ENCODE results near the gene KCNH1. TPM values are rescaled to one million over a fixed set of nuclear protein-coding genes. Genes with fewer than 3 reads are reported as not detected.

KCNH1 gene
- total RNA-seq, 1 donor from 2014 or later = not detected

- TF ChIP-seq CTCF (IDR thresholded peaks at IDR 0.05) = no peak
- H3K27me3 Mint-ChIP-seq = peaks cover 2% of the 10 kb centered on the region
- CTCF ChIA-PET = no interaction called here
- H3K4me1 Mint-ChIP-seq = no peaks in the 10 kb centered on the region
- no peak for DNase-seq
- no peaks in the 10 kb centered on the region for H3K36me3 Mint-ChIP-seq (ENCODE audit: low read depth)
- intact Hi-C loops (cut with micrococcal nuclease) = no loop called here
- no peak for ATAC-seq (ENCODE audit: low read depth)
- POLR2A ChIA-PET = no interaction called here
- H3K4me3 Mint-ChIP-seq = no peak overlapping the region
- H3K27ac Mint-ChIP-seq = no peak overlapping the region
- H3K9me3 Mint-ChIP-seq = no peaks in the 10 kb centered on the region
These were observed 386.8 kb downstream of the KCNH1 start for GRCh38 chr1:210747112-210747511.

- no peaks in the 10 kb centered on the region for H3K36me3 Mint-ChIP-seq (ENCODE audit: low read depth)
- peaks cover 2% of the 10 kb centered on the region for H3K27me3 Mint-ChIP-seq
- POLR2A ChIA-PET = no interaction called here
- intact Hi-C loops (cut with micrococcal nuclease) = no loop called here
- H3K9me3 Mint-ChIP-seq = no peaks in the 10 kb centered on the region
- no peak for DNase-seq
- no peak overlapping the region for H3K4me3 Mint-ChIP-seq
- no peak for ATAC-seq (ENCODE audit: low read depth)
- CTCF ChIA-PET = no interaction called here
- TF ChIP-seq CTCF (IDR thresholded peaks at IDR 0.05) = no peak
- H3K27ac Mint-ChIP-seq = no peak overlapping the region
- no peaks in the 10 kb centered on the region for H3K4me1 Mint-ChIP-seq
These were observed 387.8 kb downstream of the KCNH1 start for GRCh38 chr1:210746024-210746731.

GRCh38 chr1:210743038-210743437 is 390.9 kb downstream of the KCNH1 start:
- Mint-ChIP-seq H3K4me1 (no peaks in the 10 kb centered on the region), H3K36me3 (ENCODE audit: low read depth) (no peaks in the 10 kb centered on the region), H3K27ac (no peak overlapping the region), H3K4me3 (no peak overlapping the region), H3K27me3 (no peaks in the 10 kb centered on the region), H3K9me3 (no peaks in the 10 kb centered on the region)
- CTCF ChIA-PET = no interaction called here
- POLR2A ChIA-PET = no interaction called here
- TF ChIP-seq CTCF (IDR thresholded peaks at IDR 0.05) = no peak
- no peak for ATAC-seq (ENCODE audit: low read depth)
- no peak for DNase-seq
- intact Hi-C loops (cut with micrococcal nuclease) = no loop called here

GRCh38 chr1:210741564-210741963 is 392.4 kb downstream of the KCNH1 start:
- ChIA-PET CTCF (no interaction called here), POLR2A (no interaction called here)
- H3K27ac Mint-ChIP-seq = no peak overlapping the region
- DNase-seq = no peak
- no peak overlapping the region for H3K4me3 Mint-ChIP-seq
- no peak for ATAC-seq (ENCODE audit: low read depth)
- H3K9me3 Mint-ChIP-seq = no peaks in the 10 kb centered on the region
- peaks cover 2% of the 10 kb centered on the region for H3K27me3 Mint-ChIP-seq
- H3K4me1 Mint-ChIP-seq = no peaks in the 10 kb centered on the region
- no peak for TF ChIP-seq CTCF (IDR thresholded peaks at IDR 0.05)
- intact Hi-C loops (cut with micrococcal nuclease) = no loop called here
- H3K36me3 Mint-ChIP-seq (ENCODE audit: low read depth) = no peaks in the 10 kb centered on the region

- peaks cover 3% of the 10 kb centered on the region for H3K27me3 Mint-ChIP-seq
- intact Hi-C loops (cut with micrococcal nuclease) = no loop called here
- no peaks in the 10 kb centered on the region for H3K9me3 Mint-ChIP-seq
- ChIA-PET POLR2A (no interaction called here), CTCF (no interaction called here)
- no peaks in the 10 kb centered on the region for H3K4me1 Mint-ChIP-seq
- no peak for DNase-seq
- no peak for TF ChIP-seq CTCF (IDR thresholded peaks at IDR 0.05)
- H3K36me3 Mint-ChIP-seq (ENCODE audit: low read depth) = no peaks in the 10 kb centered on the region
- ATAC-seq (ENCODE audit: low read depth) = no peak
- no peak overlapping the region for H3K27ac Mint-ChIP-seq
- H3K4me3 Mint-ChIP-seq = no peak overlapping the region
These were observed 394.3 kb downstream of the KCNH1 start for GRCh38 chr1:210739627-210740026.

Measured in activated B cell treated with CpG ODN at 0.5 μM for 24 hours (primary cell).